ENCODE measurements around the gene TEX38.

DNA sequence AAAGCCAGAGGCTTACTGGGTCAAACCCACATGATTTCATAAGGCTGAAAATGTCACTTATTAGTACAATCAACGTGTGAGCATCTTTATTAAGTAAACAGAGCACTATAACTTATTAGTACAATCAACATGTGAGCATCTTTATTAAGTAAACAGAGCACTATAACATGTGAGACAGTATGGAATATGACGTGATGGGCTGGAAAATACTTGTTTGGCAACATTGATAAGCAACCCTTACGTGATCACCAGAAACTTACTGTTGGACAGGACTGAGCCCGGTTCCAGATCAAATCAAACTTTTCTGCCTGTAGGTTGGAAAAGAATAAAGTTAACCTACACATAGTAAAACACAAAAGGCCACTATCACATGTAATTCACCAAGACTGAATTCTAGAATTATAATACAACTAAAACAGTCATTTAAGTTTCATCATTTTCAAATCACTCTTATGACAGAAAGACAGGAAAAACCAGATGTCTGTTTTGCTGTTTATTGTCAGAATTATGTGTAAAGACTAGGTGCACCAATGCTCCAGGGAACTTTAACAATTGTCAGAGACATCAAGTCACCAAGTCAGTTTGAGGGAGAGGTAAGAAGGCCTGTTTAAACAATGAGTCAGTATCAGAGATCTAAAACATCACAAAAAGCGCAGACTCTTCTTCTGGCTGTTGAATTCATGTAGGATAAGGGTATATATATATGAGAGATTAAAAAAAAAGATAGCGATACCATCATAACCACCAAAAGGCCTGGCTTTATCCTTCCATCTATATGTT is 19.1 kb upstream of the TEX38 start:
- no peak for TF ChIP-seq SUZ12 (IDR thresholded peaks at IDR 0.05; ENCODE audit: extremely low read depth, insufficient read depth, insufficient read length)
- no peak for TF ChIP-seq YY1 (IDR thresholded peaks at IDR 0.05; ENCODE audit: insufficient read depth, insufficient read length)
- no peak for TF ChIP-seq ZNF274 (IDR thresholded peaks at IDR 0.05; ENCODE audit: low read depth, low read length)
